ENCODE results near the gene CBX6.
A peak's percentile ranks its signal among the peaks of the same experiment; 100 is the strongest.

CBX6 gene

DNA sequence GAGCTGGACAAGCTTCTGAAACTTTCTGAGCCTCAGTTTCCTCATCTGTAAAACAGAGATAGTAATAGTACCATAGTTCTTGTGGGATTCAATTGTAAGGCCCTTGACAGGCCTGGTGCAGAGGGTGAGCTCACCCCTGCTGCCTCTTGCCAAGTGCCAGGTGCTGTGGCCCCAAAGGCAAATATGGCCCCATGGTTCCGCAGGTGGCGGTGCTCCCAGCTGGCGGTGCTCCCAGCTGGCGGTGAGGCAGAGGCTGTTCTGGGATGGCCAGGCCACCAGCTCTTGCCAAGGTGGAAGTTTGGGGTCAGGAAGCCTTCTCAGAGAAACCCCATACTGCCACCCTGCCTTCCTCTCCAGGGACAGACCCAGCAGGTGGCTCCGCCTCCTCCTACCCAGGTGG, 37.0 kb downstream of the CBX6 start:
- DNase-seq: no peak

DNA sequence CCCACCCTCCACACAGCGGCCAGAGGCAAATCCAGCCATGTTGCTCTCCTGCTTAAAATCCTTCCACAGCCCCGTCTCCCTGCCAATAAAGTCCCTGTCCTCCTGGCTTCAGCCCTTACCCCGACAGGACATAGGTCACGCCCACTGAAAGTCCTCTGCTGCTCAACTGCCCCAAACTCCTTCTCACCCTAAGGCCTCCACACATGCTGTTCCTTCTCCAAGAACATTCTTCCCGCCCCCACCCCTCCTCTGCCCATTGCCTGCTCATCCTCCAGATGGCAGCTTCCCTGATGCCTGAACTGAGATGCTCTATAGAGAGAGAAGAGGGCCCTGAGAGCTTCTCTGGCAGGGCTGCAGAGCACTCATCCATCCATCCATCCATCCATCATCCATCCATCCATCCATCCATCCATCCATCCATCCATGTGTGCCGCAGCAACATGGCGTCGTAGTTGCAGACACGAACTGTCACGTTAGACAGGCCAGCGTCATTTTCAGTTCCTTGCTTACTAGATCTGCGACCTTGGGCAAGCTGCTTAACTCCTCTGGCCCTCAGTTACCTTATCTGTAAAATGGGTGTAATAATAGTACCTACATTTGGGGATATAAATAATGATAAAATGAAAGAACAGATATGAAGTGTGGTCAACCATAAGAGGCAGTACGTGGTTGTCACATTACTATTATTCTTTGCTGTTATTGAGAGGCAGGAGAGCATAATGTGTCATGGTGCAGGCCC, 37.6 kb downstream of the CBX6 start:
- DNase-seq: no peak

DNA sequence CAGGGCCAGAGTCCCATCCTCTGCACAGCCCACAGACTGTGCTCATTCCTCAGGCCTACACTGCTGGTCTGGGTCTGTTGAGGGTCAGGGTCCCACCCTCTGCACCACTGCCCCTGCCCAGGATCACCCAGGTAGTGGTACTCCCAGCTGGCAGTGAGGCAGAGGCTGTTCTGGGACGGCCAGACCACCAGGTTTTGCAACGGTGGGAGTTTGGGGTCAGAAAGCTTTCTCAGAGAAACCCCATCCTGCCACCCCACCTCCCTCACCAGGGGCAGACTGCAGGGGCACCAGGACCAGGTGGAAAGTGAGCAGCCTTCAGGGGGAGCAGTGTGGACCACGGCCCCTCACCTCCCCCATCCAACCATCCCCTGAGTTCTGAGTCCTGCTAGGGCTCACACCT, 39.0 kb downstream of the CBX6 start:
- DNase-seq: no peak

DNA sequence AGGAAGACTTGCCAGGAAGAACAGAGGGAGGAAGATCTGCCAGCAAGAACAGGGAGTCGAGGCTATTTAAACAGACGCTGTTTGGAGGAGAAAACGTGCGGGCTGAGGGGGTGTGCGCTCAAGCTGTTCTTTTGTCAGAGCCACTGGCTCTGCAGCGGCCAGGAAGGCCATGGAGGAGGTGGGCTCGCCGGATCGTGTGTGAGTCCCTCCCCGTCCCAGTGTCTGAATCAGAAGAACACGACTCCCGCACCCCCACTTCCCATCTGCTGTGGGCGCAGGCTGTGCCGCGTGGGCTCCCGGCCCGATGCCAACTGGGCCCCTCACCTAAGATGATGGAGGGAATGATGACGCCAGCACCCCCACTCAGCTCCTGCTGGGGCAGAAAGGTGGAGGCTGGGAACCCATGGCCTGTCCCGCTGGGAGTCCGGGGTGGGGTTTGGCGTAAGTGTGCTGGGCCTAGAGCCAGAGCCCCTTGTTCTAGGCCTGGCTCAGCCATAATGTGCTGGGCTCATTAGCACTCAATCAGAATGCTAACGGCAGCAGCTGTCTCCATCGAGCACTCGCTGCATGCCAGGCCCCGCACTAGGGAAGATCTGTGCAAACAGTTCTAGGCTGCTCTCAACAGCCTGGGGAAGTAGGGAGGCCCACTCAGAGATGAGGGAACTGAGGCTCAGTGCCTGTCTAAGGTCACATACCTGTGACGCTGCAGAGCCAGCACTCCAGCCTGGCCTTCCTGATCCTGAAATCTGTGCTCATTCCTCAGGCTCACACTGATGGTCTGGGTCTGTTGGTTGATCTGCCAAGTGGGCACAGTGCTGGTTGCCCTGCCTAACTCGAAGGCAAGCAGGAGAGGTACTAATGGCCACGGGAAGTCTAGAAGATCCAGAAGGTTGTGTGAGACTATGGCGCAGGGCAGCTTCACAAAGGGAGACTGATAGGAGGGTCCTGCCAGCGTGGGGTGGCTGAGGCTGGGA, 39.7 kb downstream of the CBX6 start:
- no peak for DNase-seq

DNA sequence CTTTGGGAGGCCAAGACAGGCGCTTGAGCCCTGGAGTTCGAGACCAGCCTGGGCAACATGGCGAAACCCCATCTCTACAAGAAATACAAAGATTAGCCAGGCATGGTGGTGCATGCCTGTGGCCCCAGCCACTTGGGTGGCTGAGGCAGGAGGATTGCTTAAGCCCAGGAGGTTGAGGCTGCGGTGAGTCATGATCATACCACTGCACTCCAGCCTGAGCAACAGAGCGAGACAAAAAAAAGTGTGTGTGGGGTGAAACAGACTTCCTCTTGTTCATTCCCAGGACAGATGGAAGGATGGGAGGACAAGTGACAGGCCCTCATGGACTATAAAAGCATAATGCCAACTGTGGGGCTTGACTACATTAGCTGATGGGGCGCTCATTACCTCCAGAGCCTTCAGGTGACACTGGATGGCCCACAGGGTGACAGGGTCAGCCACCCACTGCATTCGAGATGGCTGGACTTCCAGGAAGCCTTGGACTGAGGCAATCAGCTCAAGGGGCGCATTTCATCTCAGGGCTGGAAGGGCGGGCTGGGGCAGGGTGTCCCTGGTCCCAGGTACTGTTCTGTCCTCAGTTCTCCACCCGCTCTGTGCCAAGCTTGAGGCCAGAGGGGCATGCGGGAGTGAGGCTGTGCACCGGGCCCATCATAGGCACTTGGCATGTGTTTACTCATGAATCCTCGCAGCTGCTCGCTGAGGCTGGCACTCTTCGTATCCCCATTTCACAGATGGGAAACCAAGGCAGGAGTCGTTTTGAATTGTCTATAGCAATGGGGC, 40.7 kb downstream of the CBX6 start:
- peak; percentile 55 for DNase-seq

DNA sequence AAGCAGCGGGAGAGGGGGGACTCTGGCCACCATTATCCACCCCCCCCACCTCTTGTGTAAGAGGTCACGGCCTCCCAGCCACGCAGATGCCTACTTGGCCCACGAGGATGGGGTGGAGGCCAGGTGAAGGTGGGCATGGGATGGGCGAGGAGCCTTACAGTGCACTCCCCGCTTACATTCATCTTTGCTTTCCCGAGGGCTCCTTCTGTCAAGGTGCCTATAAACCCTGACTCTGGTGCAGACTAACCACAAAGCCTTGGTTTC, 41.2 kb downstream of the CBX6 start:
- DNase-seq: no peak

DNA sequence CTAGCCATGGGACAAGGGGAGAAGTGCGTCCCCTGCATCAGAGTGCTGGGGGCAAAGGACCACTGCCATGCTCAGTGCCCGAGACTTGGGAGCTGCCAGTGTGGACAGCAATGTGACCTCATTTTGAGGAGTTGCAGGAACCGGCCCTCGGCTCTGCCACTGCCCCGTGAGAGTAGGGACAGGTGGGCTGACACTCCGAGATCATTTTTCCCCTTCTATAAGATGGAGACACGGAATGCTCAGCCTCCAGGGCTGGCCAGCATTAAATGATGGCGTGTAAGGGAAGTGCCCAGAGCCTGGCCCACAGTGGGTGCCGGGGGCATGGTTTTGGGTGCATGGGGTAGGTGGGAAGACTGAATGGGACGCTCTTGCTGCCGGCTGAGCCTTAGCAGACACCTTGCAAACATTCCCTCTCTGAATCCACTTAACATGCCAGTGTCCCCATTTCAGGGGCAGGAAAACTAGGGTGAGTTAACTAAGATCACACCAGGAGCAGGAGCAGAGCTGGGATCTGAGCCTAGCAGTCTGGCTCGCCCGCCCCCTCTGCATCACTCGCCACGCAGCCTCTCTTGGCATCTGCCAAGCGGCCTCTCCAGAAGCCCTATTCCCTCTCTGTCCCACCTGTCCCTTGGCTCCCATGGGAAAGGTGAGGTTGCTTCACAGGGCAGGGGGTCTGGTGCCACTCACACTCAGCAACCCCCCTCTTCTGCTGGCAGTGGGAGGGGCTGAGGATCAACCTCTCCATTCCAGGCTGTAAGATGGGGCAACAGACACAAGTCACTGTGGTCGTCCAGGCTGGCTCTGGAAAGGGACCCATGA, 41.8 kb downstream of the CBX6 start:
- DNase-seq: no peak

GRCh38 chr22:38829485-38829884, 42.5 kb downstream of the CBX6 start:
- DNase-seq: no peak

DNA sequence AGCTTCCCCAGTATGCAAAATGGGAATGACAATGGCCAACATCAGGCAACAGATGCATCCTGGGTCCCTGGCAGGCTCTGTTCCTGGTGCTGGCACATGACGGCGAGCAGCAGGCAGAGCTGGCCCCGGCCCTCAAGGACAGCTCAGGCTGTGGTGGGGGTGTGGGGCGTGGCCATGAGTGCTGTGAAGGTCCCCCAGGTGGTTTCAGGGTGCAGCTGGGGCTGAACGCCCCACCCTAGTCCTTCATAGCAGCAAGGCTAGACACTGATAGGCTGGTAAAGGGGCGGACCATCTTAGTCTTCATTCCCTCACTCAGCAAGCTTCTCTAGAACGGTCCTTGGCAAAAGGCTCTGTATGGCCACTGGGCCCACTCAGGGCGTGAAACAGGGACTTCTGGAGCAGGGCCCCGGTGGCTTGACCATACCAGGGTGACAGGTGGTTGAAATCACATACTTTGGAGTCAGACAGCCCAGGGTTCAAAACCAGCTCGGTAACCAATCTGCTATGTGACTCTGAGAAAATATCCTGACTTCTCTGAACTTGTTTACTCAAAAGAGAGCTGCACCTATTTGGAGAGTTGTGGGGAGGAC, 43.3 kb downstream of the CBX6 start:
- DNase-seq: no peak

- DNase-seq: no peak
Measured at GRCh38 chr22:38828191-38828590, 43.8 kb downstream of the CBX6 start.

DNA sequence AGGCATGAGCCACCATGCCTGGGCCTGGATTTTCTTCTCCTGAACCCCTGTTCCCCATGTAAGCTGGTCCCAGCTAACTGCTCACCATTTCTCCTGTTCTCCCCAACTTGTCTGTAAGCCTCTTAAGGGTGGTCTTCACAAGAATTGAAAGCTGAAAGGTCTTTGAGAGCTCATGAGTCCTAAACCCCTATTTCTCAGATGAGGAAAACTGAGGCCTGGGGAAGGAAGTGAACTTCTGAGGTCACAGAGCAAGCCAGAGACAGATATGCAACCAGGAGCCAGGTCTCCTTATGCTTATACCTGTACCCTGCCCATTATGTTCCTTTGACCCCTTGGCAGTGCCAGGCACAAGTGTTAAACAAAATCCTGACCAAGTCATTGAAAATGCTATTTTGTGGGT, 44.5 kb downstream of the CBX6 start:
- DNase-seq: no peak

DNA sequence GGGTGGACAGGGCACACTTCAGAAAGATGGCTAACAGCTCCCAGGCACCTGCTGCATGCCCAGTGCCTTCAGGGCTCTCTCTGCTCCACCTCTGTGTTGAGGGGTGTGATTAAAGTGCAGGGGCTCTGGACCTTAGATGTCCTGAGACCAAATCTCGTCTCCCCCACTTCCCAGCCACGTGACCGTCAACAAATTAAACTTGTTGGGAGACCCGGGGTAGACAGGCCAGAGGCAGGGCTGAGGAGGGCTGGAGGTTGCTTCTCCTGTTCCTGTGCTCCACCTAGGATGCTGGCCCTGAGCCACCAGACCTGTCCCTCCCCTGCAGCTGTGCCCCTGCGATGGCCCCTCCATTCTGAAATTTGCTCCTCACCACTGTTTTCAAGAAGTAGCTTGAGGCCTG, 45.2 kb downstream of the CBX6 start:
- no peak for DNase-seq

- DNase-seq: no peak
Measured at GRCh38 chr22:38826386-38826785, 45.6 kb downstream of the CBX6 start.

GRCh38 chr22:38824585-38824984, 47.4 kb downstream of the CBX6 start:
- DNase-seq: peak; percentile 26

DNA sequence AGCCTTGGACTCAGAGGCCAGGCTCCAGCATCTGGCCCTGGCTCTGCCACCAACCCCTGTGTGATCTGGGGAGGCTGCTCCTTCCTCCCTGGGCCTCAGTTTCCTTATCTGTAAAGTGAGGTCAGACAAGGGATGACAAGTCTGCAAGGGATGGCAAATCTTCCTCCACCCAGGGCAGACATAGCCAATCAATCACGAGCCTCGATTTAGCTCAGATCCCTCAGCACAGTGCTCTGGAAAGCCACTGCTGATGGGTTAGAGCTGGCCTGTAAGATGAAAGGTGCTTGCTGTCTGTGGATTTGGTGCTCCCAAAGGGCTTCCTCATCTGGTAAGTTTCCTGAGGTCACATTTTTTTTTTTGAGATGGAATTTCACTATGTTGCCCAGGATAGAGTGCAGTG, 48.4 kb downstream of the CBX6 start:
- no peak for DNase-seq

GRCh38 chr22:38823076-38823475, 48.9 kb downstream of the CBX6 start:
- DNase-seq: no peak

DNA sequence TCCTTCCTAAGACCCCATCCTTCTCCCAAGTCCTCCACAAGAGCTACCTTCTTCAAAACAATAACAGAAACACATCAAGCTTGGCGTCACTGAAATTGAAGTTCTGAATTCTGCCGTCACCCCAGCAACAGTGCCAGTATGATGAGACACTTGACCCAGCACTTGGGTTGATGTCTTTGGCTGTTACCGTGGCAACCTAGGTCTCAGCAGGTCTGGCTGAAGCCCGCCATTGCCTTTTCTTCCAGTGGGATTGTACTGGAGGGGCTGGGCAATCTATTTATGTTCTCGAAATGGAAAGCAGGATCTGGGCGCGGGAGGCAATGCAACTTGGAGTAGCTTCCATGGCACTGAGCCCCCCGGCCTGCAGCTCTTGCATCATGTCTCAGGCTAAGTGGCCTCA, 52.0 kb downstream of the CBX6 start:
- no peak for DNase-seq

- no peak for DNase-seq
Measured at GRCh38 chr22:38819387-38819940, 52.6 kb downstream of the CBX6 start.

DNA sequence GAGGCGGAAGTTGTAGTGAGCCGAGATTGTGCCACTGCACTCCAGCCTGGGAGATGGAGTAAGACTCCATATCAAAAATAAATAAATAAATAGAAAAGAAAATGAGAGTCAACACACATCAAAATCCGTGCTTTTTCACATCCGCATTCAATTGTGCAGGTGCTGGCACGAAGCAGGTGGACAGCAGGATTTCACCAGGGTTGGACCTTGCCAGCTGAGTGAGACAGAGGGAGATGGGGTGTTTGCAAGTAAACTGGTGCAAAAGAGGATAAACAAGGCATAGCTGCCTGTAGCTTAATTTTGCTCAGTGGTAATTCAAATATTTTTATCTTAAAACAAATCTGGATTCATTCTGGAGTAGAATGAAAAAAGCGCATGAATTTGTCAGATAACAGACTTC, 54.8 kb downstream of the CBX6 start:
- DNase-seq: no peak

GRCh38 chr22:38815842-38816241, 56.2 kb downstream of the CBX6 start:
- no peak for DNase-seq
